GM12872 (cell line): ENCODE results near the gene SOX9.

Experiments used
- CTCF ChIP-seq: IDR thresholded peaks from 3 replicates; pipeline ENCODE4 v1.5.1; 2011; ENCODE audit warnings: low read depth, mild to moderate bottlenecking, low read length, moderate library complexity; ENCODE audit not compliant: insufficient read depth

The SOX9 gene

GRCh38 chr17:72143245-72143644 is 22.4 kb downstream of the SOX9 start:
- no peak for TF ChIP-seq CTCF

GRCh38 chr17:72144101-72144500 is 23.3 kb downstream of the SOX9 start:
- TF ChIP-seq CTCF, result no peak

GRCh38 chr17:72145562-72145961 is 24.7 kb downstream of the SOX9 start:
- TF ChIP-seq CTCF, result no peak

- no peak for TF ChIP-seq CTCF
Measured at GRCh38 chr17:72145962-72146361, 25.1 kb downstream of the SOX9 start.

GRCh38 chr17:72146371-72146770 is 25.6 kb downstream of the SOX9 start:
- TF ChIP-seq CTCF, result no peak

- no peak for TF ChIP-seq CTCF
Measured at GRCh38 chr17:72150632-72151460, 30.0 kb downstream of the SOX9 start.

GRCh38 chr17:72151565-72152386 is 31.0 kb downstream of the SOX9 start:
- TF ChIP-seq CTCF, result no peak
